Stimulated activated memory B cell treated with anti-CD40 and anti-IgM and Interleukin-4, amounts not matched to agents 10 μg/mL and 1 μg/mL and 100 μg/mL, for 72 hours (primary cell): ENCODE data around the gene IGSF3.
"Not testable (repeated sequence)": the region's sequence is repeated elsewhere in the genome, so short reads cannot be mapped to it uniquely, and the experiment has no call there.

Experiments used
- ATAC-seq: fragments of 150-1000 bp; cut with Tn5 transposase; 2 replicates; pipeline ENCODE4 v1.10.0; 2021
- H3K27ac Mint-ChIP-seq: one replicate; pipeline ENCODE4 v1.8.0; 2022; ENCODE audit warnings: mild to moderate bottlenecking, mixed read lengths
- H3K27me3 Mint-ChIP-seq: one replicate; pipeline ENCODE4 v1.8.0; 2022; ENCODE audit warnings: mixed read lengths
- H3K36me3 Mint-ChIP-seq: one replicate; pipeline ENCODE4 v1.8.0; 2022; ENCODE audit warnings: mixed read lengths
- H3K4me1 Mint-ChIP-seq: one replicate; pipeline ENCODE4 v1.8.0; 2022; ENCODE audit warnings: mixed read lengths
- H3K4me3 Mint-ChIP-seq: one replicate; pipeline ENCODE4 v1.8.0; 2022; ENCODE audit warnings: mild to moderate bottlenecking, moderate library complexity, mixed read lengths
- H3K9me3 Mint-ChIP-seq: one replicate; pipeline ENCODE4 v1.8.0; 2022; ENCODE audit warnings: mixed read lengths

The IGSF3 gene

GRCh38 chr1:116654351-116654750 lies 13.2 kb downstream of the IGSF3 start:
- Mint-ChIP-seq H3K4me3 (no peak overlapping the region), H3K27ac (no peak overlapping the region), H3K4me1 (no peaks in the 10 kb centered on the region), H3K9me3 (no peaks in the 10 kb centered on the region), H3K27me3 (peaks cover 11% of the 10 kb centered on the region), H3K36me3 (peaks cover 18% of the 10 kb centered on the region)
- no peak for ATAC-seq

- H3K4me1 Mint-ChIP-seq, H3K9me3 Mint-ChIP-seq, H3K4me3 Mint-ChIP-seq, H3K27ac Mint-ChIP-seq, ATAC-seq: not testable (repeated sequence)
- H3K27me3 Mint-ChIP-seq: peaks cover 15% of the 10 kb centered on the region
- peaks cover 20% of the 10 kb centered on the region for H3K36me3 Mint-ChIP-seq
Measured at GRCh38 chr1:116652598-116652997, 14.9 kb downstream of the IGSF3 start.

- Mint-ChIP-seq H3K27me3 (peaks cover 15% of the 10 kb centered on the region), H3K4me1 (peaks cover 16% of the 10 kb centered on the region), H3K36me3 (peaks cover 27% of the 10 kb centered on the region)
- not testable (repeated sequence) for ATAC-seq, H3K27ac Mint-ChIP-seq, H3K9me3 Mint-ChIP-seq, H3K4me3 Mint-ChIP-seq
Measured at GRCh38 chr1:116650781-116651180, 16.8 kb downstream of the IGSF3 start.

- not testable (repeated sequence) for H3K4me3 Mint-ChIP-seq, H3K27ac Mint-ChIP-seq, H3K9me3 Mint-ChIP-seq, ATAC-seq
- peaks cover 19% of the 10 kb centered on the region for H3K27me3 Mint-ChIP-seq
- H3K4me1 Mint-ChIP-seq: peaks cover 17% of the 10 kb centered on the region
- peaks cover 32% of the 10 kb centered on the region for H3K36me3 Mint-ChIP-seq
Measured at GRCh38 chr1:116649041-116649440, 18.5 kb downstream of the IGSF3 start.

GRCh38 chr1:116648325-116648724 lies 19.2 kb downstream of the IGSF3 start:
- H3K4me1 Mint-ChIP-seq: peaks cover 17% of the 10 kb centered on the region
- H3K27ac Mint-ChIP-seq, ATAC-seq, H3K9me3 Mint-ChIP-seq, H3K4me3 Mint-ChIP-seq: not testable (repeated sequence)
- H3K27me3 Mint-ChIP-seq: peaks cover 27% of the 10 kb centered on the region
- peaks cover 32% of the 10 kb centered on the region for H3K36me3 Mint-ChIP-seq

- not testable (repeated sequence) for H3K4me3 Mint-ChIP-seq, H3K9me3 Mint-ChIP-seq, ATAC-seq, H3K27ac Mint-ChIP-seq
- Mint-ChIP-seq H3K27me3 (peaks cover 30% of the 10 kb centered on the region), H3K36me3 (peaks cover 34% of the 10 kb centered on the region), H3K4me1 (peaks cover 17% of the 10 kb centered on the region)
Measured at GRCh38 chr1:116647186-116647585, 20.3 kb downstream of the IGSF3 start.

- not testable (repeated sequence) for ATAC-seq, H3K27ac Mint-ChIP-seq, H3K9me3 Mint-ChIP-seq, H3K4me3 Mint-ChIP-seq
- Mint-ChIP-seq H3K36me3 (peaks cover 34% of the 10 kb centered on the region), H3K27me3 (peaks cover 30% of the 10 kb centered on the region), H3K4me1 (peaks cover 17% of the 10 kb centered on the region)
Measured at GRCh38 chr1:116646673-116647170, 20.8 kb downstream of the IGSF3 start.

GRCh38 chr1:116645802-116646672 lies 21.5 kb downstream of the IGSF3 start:
- not testable (repeated sequence) for ATAC-seq, H3K4me3 Mint-ChIP-seq, H3K27ac Mint-ChIP-seq, H3K9me3 Mint-ChIP-seq
- Mint-ChIP-seq H3K27me3 (peaks cover 35% of the 10 kb centered on the region), H3K36me3 (peaks cover 34% of the 10 kb centered on the region), H3K4me1 (peaks cover 17% of the 10 kb centered on the region)

GRCh38 chr1:116644993-116645392 lies 22.5 kb downstream of the IGSF3 start:
- Mint-ChIP-seq H3K4me1 (peaks cover 17% of the 10 kb centered on the region), H3K27me3 (peaks cover 36% of the 10 kb centered on the region), H3K36me3 (peaks cover 28% of the 10 kb centered on the region)
- H3K4me3 Mint-ChIP-seq, H3K27ac Mint-ChIP-seq, ATAC-seq, H3K9me3 Mint-ChIP-seq: not testable (repeated sequence)

- not testable (repeated sequence) for H3K27ac Mint-ChIP-seq
Measured at GRCh38 chr1:116644096-116644495, 23.4 kb downstream of the IGSF3 start.

GRCh38 chr1:116643281-116643751 lies 24.2 kb downstream of the IGSF3 start:
- peaks cover 19% of the 10 kb centered on the region for H3K36me3 Mint-ChIP-seq
- not testable (repeated sequence) for H3K9me3 Mint-ChIP-seq, H3K27ac Mint-ChIP-seq, H3K4me3 Mint-ChIP-seq, ATAC-seq
- peaks cover 25% of the 10 kb centered on the region for H3K27me3 Mint-ChIP-seq
- H3K4me1 Mint-ChIP-seq: peaks cover 23% of the 10 kb centered on the region

More at GRCh38 chr1:116644096-116644495, 23.4 kb downstream of the IGSF3 start:
- H3K9me3 Mint-ChIP-seq, ATAC-seq, H3K4me3 Mint-ChIP-seq: not testable (repeated sequence)
- peaks cover 17% of the 10 kb centered on the region for H3K4me1 Mint-ChIP-seq
- peaks cover 19% of the 10 kb centered on the region for H3K36me3 Mint-ChIP-seq
- H3K27me3 Mint-ChIP-seq: peaks cover 27% of the 10 kb centered on the region

- H3K27ac Mint-ChIP-seq, ATAC-seq, H3K4me3 Mint-ChIP-seq, H3K9me3 Mint-ChIP-seq: not testable (repeated sequence)
- peaks cover 30% of the 10 kb centered on the region for H3K4me1 Mint-ChIP-seq
- H3K27me3 Mint-ChIP-seq: peaks cover 25% of the 10 kb centered on the region
- H3K36me3 Mint-ChIP-seq: peaks cover 19% of the 10 kb centered on the region
Measured at GRCh38 chr1:116642311-116643280, 24.9 kb downstream of the IGSF3 start.

GRCh38 chr1:116637583-116637982 lies 29.9 kb downstream of the IGSF3 start:
- H3K9me3 Mint-ChIP-seq, ATAC-seq, H3K4me3 Mint-ChIP-seq: not testable (repeated sequence)
- peaks cover 17% of the 10 kb centered on the region for H3K36me3 Mint-ChIP-seq
- peaks cover 14% of the 10 kb centered on the region for H3K4me1 Mint-ChIP-seq
- peak overlapping the region; percentile 60 for H3K27ac Mint-ChIP-seq
- peaks cover 10% of the 10 kb centered on the region for H3K27me3 Mint-ChIP-seq

GRCh38 chr1:116636584-116636983 lies 30.9 kb downstream of the IGSF3 start:
- H3K27me3 Mint-ChIP-seq: peaks cover 10% of the 10 kb centered on the region
- peaks cover 14% of the 10 kb centered on the region for H3K4me1 Mint-ChIP-seq
- peaks cover 17% of the 10 kb centered on the region for H3K36me3 Mint-ChIP-seq
- H3K9me3 Mint-ChIP-seq, H3K4me3 Mint-ChIP-seq, ATAC-seq: not testable (repeated sequence)
- H3K27ac Mint-ChIP-seq: peak overlapping the region; percentile 60

GRCh38 chr1:116634386-116634785 lies 33.1 kb downstream of the IGSF3 start:
- not testable (repeated sequence) for H3K4me3 Mint-ChIP-seq
- peaks cover 21% of the 10 kb centered on the region for H3K4me1 Mint-ChIP-seq
- H3K27ac Mint-ChIP-seq: peak overlapping the region; percentile 31

More at GRCh38 chr1:116634386-116634785, 33.1 kb downstream of the IGSF3 start:
- not testable (repeated sequence) for H3K9me3 Mint-ChIP-seq, H3K27me3 Mint-ChIP-seq, ATAC-seq
- peaks cover 23% of the 10 kb centered on the region for H3K36me3 Mint-ChIP-seq
